ENCODE results near the gene FSIP1.

Gene FSIP1

DNA sequence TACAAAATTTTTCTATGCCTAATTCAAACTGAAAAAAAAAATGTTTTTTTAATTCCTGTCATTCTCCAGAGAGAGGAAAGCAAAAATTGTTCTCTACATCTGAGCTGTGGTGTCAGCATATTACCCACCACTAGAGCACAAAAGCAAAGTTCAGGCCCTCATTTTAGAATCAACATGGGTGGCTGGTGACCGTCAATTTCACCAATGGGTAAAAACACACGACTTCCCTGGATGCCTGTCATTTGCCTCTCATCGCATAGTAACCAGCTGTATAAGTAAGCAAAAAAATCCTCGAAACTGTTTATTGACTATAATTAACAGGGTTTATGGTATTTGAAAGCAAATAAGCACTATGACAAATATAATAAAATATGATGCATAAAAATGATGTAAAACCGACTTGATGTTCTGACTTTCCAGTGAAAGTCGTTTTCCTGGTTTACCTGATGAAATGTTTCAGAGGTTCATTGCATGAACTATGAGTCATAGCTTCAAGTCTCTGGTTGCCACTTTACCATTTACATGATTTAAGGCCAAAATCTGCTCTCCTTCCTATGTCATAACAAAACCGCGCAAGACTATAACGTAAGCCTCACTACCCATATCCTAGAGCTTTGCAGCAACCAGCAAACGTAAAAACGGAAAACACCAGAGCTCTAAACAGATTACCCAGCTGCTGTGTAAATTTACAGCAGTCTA lies 141.3 kb downstream of the FSIP1 start:
- no peak for DNase-seq

DNA sequence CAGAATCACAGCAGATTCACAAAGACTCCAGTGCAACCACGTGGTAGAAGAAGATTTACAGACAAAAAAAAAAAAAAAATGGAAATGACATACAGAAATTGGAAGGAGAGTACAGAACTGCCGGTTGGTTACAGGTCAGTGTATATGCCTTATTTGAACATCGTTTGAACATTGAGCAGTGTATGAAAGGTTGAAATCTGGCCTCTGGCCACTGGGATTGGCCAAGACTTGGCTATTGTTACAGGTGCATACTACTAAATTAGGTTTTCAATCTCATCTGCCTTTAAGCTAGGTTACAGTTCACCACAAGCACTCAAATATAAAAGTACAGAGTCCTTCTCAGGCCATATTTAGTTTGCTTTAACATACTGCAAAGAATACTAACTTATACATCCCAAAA lies 142.0 kb downstream of the FSIP1 start:
- DNase-seq = no peak

DNA sequence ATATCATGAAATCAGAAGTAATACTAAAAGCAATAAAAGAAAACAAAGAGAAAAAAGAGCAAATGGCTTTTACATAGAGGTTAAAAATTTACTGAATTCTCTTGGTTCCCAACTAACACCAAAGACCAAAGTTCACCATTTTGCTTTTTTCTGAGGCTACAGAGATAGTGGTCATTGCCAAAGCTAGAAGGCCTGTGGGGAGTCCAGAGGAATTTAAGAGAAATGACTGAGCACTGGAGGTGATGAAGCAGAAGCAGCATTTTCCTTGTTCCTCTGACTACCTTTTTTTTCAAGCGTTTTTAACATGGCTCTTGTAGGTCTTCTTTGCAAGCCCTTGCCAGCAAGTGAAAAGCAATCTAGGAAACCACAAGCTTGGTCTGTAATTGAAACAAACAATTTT lies 143.6 kb downstream of the FSIP1 start:
- DNase-seq = no peak

DNA sequence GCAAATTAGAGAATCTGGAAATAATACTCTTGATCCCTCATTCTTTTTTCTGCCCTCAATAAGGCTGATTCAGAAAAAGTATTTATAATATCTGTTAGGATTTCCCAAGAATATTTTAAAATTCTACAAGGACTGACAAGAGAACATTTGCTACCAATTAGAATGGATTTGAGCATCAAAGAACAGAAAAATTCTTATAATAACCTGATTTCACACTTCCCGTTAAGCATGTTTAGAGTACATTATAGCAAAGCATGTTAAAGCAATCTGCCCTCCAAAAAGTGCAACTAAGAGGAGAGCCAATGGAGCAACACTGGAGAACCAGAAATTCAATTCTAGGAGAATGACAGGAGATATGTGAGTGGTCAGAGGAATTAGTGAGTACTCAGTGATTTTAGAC lies 144.6 kb downstream of the FSIP1 start:
- DNase-seq = no peak

DNA sequence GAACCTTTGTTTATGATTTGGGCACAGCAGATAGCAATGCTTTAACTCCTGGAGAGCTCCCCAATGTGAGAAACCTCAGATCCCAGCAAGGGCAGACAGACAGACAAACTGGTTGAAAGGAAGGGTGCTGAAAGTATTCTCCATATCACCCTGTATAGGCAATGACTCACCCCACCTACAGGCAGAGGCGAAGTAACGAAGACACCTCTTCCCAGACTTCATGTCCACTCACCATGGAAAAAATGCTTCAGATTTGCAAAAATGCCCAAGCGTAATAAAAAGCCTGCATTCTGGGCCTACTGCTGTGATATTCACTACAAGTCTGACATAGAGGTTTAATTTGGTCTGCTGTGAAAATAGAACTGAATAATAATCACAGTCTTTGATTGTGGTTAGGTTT lies 151.3 kb downstream of the FSIP1 start:
- no peak for DNase-seq

DNA sequence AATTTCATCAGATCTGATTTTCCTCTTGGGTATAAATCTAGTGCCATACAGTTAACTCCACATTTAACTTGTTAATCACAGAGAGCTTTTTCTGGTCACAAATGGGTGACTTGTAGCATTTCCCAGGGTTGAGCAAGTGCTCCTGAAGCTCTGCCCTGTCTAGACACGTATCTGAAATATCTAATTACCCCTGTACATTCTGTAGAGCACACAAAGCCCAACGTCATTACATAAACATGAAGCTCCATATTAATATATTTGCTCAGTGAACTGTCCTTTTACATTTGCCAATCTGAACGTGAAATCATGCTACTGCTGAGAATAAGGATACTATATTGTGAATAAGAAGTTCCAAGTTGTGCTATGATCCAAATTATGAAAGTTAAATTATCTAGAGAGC lies 152.7 kb downstream of the FSIP1 start:
- no peak for DNase-seq

DNA sequence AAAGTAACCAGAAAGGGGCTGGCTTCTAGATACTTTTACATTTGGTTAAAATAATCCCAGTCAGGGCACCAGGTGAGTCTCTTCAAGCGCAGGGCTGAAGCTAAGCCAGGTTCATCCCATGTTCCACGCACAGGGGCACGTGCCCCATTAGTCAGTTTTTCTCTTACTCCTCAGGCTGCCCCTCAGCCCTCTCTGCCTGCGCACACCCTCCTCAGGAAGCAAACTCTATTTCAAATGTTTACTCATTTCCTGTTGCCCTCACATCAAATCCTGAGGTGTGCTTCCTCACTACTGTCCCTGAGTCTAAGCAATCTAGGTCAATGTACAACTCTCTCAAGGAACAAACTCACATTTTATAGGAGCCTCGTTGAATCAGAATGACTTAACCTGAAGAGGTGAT lies 153.3 kb downstream of the FSIP1 start:
- no peak for DNase-seq

DNA sequence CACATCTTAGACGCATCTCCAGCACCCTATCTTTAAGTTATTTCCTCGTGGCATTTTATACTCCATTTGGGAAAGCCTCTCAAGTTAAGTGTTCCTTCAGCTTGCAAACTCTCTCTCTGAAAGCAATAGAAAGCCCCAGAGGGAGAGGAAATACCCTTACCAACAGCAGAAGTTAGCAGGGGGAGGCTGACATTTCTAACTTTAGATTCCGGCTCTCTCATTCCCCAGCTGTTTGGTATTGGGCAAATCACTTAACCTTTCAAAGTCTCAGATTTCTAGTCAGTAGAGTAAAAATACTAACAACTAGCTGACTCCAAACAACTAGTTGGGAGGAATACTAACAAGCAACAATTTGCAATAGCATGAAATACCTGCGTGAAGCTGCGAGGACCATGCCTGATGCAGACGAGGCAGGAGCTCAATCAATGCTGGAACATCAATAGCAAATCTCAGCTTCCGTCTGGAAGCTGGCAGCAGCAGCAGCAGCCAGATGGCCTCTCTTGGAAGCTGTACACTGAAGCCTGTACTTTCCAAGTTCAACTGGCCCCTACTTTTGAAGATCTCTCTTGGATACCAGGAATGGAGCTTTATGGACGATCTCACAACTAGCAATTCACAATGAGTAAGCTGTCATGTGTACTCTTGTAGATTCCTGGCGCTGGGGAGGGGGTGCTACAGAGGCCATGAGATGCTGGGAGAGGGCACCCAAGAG lies 153.9 kb downstream of the FSIP1 start:
- DNase-seq = no peak

DNA sequence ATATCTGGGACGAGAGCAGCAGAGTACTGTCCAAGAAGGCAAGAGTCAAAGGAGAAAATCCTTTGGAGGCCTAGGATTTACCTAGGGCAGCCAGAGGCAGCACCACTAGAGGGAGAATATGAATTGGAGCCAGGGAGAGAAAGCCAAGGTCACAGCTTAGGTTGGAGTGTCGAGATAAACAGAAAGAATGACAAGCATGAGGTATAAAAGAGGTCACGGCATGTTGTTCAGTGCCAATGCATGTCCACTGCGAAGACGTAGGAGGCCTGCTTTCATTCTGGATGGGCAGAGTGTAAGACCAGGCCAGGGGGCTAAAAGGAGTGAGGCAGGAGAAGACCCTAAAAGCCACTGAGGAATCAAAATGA lies 154.5 kb downstream of the FSIP1 start:
- no peak for DNase-seq

DNA sequence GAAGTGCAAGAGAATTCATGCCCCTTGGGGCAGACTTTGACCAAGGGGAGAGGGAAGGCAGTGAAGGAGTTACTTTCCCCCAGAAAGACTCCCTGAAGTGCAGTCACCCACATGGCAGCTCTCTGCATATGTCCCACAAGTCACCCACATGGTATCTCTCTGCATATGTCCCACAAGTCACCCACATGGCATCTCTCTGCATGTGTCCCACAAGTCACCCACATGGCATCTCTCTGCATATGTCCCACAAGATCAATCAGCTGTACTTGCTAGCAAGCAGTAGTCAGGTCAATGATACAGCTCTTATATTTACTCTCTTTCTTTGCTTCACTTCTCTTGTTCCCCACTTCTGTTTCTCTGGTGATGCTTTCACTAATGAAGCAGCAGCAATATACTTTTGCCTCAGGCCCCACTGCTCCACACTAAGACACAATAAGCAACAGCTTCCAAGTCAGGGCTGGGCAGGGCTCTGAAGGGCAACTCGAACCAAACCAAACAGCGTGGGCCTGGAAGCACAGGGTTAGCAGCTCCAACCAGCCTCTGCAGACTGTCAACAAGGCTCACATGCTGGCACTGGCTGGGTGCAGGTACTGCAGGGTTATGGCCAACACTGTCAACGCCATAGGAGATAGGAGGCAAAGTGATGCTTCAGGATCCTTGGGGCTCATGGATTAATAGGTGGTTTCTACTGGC lies 155.0 kb downstream of the FSIP1 start:
- no peak for DNase-seq

DNA sequence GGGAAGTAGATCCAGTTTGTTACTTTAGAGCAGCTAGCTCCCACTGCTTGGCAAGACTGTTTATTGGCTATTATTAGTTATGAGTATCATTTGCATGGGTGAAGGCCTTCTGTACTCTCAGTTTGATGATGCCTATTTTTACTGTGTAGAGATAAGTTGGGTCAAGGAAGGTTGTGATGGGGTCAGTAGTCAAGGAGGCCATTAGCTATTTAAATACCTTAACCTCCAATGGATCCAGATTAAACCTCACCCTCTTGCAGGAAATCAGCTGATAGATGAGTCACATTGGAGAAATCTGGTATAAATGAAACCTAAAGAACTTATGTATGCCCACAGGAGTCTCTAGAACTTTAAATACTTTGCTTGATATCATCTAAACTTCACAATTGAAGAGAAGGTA lies 156.8 kb downstream of the FSIP1 start:
- no peak for DNase-seq

DNA sequence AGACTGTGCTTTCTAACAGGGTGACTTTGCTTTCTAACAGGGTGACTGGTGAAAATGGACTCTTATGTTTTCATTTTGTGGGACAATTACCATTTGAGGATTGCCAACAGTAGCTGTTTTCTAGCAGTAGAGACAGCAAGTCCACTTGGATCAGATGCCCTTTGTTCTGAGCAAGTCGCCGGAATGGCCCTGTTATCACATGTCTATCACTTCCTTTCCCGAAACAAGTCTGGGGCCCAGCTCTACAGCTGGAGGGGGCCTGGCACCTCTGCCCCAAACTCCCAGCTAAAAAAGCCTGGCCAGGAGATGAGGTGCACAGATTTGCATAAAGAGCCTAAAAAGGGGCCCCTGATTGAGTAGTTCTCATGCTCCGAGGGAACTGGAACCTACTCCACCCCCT lies 157.2 kb downstream of the FSIP1 start:
- no peak for DNase-seq

DNA sequence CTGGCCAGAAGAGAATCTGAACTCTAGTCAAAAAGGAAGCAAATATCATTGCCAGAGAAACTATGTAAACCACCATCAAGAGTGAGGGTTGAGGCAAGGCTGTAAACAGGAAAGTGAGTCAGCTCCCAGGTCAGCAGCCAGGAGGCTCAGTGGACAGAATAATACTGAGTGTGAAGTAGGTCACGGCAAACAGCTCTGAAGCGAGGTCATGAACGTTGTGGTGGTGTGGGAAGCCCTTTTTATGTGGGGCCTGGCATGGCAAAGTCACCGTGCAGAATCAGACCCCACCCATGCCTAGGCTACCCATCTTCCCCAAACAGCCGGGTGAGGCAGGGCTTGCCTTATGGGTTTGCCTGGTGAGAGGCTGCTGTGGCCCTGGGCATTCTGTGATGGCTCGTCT lies 157.8 kb downstream of the FSIP1 start:
- DNase-seq = no peak

DNA sequence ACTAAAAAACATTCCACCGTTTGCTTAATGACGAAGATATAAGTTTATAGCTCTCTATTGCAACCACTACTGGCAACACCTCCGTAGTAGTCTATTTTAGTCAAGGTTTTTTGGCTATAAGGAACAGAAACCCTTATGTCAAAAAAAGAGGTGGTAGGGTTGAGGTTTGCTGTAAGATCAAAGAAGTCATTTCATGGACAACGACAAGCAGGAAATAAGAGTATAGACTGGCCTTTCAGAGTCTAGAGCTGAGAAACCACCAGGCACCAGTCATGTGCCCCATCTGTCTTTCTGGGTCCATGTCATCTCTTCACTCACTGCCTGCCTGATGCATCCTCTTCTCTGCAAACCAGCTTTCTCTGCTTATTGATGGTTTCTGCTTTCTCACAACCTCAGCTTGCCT lies 159.1 kb downstream of the FSIP1 start:
- DNase-seq = no peak

DNA sequence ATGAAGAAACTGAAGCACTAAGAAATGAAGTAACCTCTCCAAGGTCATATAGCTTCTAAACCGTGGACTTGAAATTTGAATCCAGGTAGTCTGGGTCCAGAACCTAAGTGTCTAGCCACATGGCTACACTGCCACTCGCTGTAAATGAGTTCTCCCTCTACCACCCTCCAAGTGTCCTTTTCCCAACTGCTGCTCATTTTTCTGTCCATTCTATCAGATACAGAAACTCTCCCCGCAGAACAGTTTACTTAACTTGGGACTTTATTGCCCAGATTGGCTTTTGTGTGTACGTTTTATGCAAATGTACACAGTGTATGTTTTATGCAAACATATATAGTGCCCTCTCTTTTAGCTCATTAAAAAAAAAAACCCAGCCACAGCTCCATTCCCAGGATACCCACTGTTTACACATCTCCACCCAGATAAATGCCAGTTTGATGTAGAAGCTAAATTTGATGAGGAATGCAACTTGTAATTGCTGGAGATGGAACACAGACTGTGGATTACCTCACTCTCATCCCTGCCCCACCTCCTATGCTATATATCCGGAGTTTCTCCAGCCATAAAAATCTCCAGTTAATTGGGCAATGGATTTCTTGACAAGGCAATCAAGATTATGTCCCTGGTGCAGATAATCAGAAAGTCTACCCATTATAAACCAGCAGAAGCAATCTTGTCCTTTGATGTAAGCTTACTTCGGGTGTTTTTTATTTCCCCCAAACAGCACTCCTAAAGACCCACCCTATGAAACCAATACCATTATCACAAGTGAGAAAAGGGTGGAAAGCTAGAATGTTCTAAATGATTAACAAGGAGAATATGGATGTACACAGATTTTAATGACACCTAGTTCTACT lies 159.8 kb downstream of the FSIP1 start:
- DNase-seq = no peak

DNA sequence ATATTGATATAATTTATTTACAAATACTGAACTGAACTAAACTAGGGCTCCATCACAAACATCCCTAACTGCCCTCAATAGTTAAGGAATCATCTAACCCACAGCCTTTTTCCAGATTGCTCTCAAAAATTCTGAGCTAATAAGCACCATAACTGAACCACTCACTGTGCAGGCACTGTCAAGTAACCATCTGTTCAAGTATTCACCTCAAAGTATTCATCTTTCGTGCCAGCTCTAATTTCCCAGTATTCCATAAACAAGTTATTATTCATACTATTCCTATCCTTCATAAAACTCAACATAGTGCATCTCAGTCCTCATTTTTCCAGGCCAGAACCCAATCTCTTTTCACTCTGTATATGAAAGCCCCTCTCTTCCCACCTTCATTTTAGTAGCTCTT lies 160.7 kb downstream of the FSIP1 start:
- no peak for DNase-seq

DNA sequence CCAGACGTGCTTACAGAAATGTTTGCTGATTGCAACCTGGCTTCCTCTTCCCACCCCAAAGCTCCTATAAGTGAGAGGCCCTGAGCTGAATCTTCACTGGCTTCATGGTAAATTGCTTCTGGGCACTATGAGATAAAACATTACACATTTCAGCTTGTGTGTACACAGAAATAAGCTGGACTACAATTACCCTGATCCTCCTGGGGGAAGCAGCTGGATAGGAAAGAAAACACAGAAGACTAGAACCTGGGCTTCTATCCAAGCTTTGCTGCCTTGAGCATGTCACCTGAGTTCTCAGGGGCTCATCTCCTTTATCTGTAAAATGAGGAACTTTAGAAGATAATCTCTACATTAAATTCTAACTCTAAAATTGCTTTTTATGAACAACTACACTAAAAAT lies 161.4 kb downstream of the FSIP1 start:
- no peak for DNase-seq

DNA sequence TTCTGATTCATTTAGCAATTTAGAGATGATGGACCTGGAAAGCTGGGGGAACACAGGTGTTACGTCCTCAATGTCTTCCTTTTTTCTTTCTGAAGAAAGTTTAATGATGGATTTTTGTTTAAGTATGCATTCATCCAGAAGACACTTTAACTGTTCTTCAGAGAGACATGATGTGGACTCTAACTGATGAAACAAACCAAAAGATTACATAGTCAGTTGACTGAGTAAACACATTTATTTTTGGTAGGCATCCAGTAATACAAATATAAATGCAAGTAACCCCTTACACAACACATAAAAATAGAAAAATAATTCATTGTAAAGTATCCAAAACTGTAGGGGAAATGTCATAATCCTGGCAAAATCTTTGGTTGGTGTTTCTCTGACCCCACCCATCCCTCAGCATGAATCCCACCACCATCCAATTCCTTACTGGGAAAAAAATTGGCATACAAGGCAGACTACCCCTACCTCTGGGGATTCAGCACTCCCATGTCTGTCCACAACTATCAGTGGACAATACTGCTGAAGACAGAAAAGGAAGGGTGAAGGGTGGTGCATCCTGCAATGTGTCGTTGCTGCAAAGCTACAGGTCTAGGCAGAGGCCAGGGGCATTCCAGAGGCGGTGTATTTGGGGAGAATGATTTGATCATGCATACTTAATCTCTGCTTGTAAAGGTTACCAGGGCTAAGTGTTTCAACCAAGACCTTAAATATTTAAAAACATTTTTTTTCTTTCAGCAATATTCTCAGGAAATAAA lies 164.4 kb downstream of the FSIP1 start:
- no peak for DNase-seq

DNA sequence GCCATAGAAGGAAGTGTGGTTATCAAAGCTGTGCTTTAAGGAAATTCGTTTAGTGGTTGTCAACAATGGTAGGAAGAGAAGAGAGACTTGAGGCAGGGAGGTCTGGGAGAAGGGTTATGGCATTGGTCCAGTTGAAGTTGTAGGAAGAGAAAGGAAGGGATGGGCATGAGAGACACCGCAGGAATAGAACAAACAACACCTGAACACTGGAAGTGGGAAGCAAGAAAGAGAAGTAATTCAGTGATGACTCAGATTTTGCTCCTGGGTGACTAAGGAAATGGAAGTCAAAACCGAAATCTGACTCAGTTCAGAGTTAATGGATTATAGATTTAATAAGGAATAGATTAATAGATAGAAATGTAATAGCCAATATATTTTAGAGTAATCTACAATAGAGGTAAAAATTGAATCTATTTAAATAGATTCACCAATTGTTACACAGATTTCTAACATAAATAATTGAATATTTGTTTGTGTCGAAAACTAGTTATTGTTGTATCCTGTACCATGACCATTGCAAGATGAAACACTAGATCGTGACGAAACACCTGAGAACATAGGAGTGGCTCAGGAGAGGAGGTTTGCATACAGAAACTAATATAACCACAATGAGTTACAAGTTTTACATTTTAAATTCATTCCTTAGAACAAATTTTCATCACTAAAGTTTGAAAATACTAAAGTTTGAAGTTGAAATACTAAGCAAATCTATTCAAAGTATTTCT lies 165.7 kb downstream of the FSIP1 start:
- no peak for DNase-seq

DNA sequence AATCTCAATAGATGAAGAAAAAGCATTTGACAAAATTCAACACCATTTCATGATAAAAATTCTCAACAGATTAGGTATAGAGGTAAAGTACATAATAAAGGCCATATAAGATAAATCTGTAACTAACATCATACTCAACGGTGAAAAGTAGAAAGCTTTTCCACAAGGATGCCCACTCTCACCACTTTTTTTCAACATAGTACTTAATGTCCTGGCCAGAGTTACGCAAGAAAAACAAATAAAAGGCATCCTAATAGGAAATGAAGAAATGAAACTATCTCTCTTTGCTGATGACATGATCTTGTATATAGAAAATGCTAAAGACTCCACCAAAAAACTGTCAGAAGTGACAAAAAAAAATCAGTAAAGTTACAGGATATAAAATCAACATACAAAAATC lies 168.8 kb downstream of the FSIP1 start:
- DNase-seq = no peak

DNA sequence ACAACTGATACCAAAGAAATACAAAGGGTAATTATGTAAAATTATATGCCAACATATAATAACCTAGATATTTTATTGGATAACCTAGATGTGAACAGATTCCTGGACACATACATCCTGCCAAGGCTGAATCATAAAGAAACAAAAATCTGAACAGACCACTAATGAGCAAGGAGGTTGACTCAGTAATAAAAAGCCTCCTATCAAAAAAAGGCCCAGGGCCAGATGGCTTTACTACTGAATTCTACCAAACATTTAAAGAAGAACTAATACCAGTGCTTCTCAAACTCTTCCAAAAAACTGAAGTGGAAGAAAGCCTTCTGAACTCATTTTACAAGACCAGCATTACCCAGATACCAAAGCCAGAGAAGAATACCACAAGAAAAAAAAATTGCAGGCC lies 169.4 kb downstream of the FSIP1 start:
- no peak for DNase-seq

DNA sequence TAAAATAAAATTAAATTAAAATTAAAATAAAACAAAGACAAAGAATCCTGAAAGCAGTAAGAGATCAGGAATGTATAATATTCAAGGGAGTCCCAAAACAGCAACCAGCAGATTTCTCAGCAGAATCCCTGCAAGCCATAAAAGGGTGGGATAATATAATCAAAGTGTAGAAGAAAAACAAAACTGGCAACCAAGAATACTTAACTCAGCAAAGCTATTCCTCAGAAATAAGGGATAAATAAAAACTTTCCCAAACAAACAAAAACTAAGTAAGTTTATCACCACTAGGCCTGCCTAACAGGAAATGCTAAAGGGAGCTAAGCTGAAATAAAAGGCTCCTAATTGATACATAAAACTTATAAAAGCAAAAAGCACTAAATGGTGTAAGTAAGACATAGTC lies 172.0 kb downstream of the FSIP1 start:
- no peak for DNase-seq
